BLaER1 (cell line): ENCODE results near the gene SLA2.
"Not testable (repeated sequence)": the region's sequence is repeated elsewhere in the genome, so short reads cannot be mapped to it uniquely, and the experiment has no call there.

Experiments used
- H3K27ac ChIP-seq: shearing (Covaris generic); formaldehyde crosslinking; 2 replicates; pipeline ENCODE4 v1.8.1; 2022
- H3K27me3 ChIP-seq: shearing (Covaris generic); formaldehyde crosslinking; 2 replicates; pipeline ENCODE4 v1.8.1; 2022
- H3K36me3 ChIP-seq: shearing (Covaris generic); formaldehyde crosslinking; 2 replicates; pipeline ENCODE4 v1.8.1; 2022
- H3K4me1 ChIP-seq: shearing (Covaris generic); formaldehyde crosslinking; 2 replicates; pipeline ENCODE4 v1.8.1; 2022
- H3K4me2 ChIP-seq: shearing (Covaris generic); formaldehyde crosslinking; 2 replicates; pipeline ENCODE4 v1.8.1; 2022
- H3K4me3 ChIP-seq: shearing (Covaris generic); formaldehyde crosslinking; 2 replicates; pipeline ENCODE4 v1.8.1; 2022
- H3K9ac ChIP-seq: shearing (Covaris generic); formaldehyde crosslinking; 2 replicates; pipeline ENCODE4 v1.8.1; 2022
- H3K9me3 ChIP-seq: shearing (Covaris generic); formaldehyde crosslinking; 2 replicates; pipeline ENCODE4 v1.8.1; 2022
- H4K20me1 ChIP-seq: shearing (Covaris generic); formaldehyde crosslinking; 2 replicates; pipeline ENCODE4 v1.8.1; 2022
- Cebpa-rat ChIP-seq: shearing (Covaris generic); IDR thresholded peaks from 2 replicates; pipeline ENCODE4 v1.8.1; 2022

Gene SLA2

DNA sequence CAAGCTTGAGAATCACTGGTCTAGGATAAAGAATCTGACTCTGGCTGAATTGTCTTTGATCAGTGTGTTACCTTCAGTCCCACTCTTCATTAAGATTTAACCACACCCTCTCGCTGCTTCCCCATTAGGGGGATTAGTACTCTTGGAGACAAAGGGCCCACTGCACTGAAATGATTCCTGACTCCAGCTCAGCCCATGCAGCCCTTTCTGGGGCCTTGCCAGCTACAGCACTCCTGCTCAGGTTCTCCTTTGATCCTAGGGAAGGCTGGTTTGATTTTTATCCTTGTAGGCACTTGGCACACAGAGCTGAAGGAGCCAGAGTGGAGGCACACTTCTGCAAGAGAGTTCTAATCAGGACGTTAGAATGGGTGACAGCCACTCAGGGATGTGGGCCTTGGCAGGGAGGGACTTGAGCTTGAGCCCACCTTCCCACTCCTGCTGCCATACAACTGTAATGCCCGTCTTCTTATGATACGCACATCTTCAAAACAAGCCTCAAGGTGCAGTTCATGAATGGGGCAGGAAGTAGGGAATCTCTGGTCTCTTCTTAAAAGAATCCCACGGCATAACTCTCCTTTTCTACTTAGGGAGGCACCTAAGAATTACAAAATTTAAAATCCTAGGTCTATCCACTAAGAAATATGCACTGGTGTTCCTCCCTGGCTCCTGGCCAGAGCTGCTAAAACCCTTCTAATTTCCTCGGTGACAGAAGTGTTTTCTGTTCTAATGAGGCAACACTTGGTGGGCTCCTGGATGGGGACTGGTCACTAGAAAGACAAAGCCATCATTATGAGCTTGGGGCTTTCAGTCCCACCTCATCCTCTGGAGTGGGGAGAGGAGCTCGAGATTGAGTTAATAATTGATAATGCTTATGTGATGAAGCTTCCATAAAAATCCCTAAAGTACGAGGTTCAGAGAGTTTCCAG is 1.5 kb upstream of the SLA2 start:
- H3K27me3 ChIP-seq: no peaks in the 10 kb centered on the region
- no peak overlapping the region for H3K4me2 ChIP-seq
- no peak overlapping the region for H3K27ac ChIP-seq

DNA sequence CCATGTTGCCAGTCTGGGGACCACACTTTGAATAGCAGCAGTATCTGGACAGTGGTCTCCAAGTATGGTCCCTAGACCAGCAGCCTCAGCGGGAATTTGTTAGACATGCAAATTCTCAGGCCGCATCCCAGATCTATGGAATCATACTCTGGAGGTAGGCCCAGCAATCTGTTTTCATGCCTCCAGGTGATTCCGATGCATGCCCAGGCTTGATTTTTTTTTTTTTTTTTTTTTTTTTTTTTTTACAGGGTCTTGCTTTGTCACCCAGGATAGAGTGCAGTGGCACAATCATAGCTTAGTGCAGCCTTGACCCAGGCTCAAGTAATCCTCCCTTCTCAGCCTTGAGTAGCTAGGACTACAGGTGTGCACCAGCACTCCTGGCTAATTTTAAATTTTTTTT is 682 bp upstream of the SLA2 start:
- H3K4me1 ChIP-seq: peaks cover 23% of the 10 kb centered on the region
- no peaks in the 10 kb centered on the region for H4K20me1 ChIP-seq
- no peak overlapping the region for H3K4me3 ChIP-seq
- H3K27me3 ChIP-seq: no peaks in the 10 kb centered on the region
- TF ChIP-seq Cebpa-rat: no peak
- H3K27ac ChIP-seq: no peak overlapping the region
- peak overlapping the region; percentile 47; the same call in 1 of the 2 replicates for H3K4me2 ChIP-seq
- peaks cover 6% of the 10 kb centered on the region; the same call in 1 of the 2 replicates for H3K36me3 ChIP-seq
- H3K9ac ChIP-seq: no peak overlapping the region
- no peaks in the 10 kb centered on the region for H3K9me3 ChIP-seq

More for the DNA sequence above, 1.5 kb upstream of the SLA2 start:
- no peaks in the 10 kb centered on the region for H4K20me1 ChIP-seq
- no peaks in the 10 kb centered on the region for H3K9me3 ChIP-seq
- no peak overlapping the region for H3K4me3 ChIP-seq
- peaks cover 10% of the 10 kb centered on the region; the same call in 1 of the 2 replicates for H3K36me3 ChIP-seq
- H3K4me1 ChIP-seq: peaks cover 23% of the 10 kb centered on the region
- no peak for TF ChIP-seq Cebpa-rat
- no peak overlapping the region for H3K9ac ChIP-seq

DNA sequence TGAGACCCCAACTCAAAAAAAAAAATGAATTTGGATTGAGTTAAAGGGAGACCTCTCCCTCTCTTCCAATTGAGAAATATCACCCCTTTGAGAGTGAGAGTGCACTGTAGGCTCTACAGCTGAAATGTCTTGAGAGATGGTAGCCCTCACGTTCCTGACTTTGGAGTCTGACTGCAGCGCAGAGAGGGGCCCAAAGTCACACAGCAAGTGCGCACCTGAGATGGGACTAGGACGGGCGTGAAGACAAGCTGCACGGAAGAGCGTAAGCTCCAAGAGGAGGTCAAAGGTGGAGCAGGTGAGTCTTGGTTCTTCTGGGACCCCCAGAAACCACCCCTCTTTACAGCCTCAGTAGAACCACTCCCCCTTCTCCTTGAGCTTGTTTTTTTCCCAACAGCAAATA is 643 bp downstream of the SLA2 start:
- no peak overlapping the region for H3K4me3 ChIP-seq
- no peaks in the 10 kb centered on the region for H4K20me1 ChIP-seq
- H3K27me3 ChIP-seq: no peaks in the 10 kb centered on the region
- no peak for TF ChIP-seq Cebpa-rat
- 0 out of 2 replicates have a peak overlapping the region, but pooled peaks have one; percentile 7 for H3K27ac ChIP-seq
- no peaks in the 10 kb centered on the region for H3K36me3 ChIP-seq
- no peaks in the 10 kb centered on the region for H3K9me3 ChIP-seq
- H3K9ac ChIP-seq: no peak overlapping the region
- peaks cover 23% of the 10 kb centered on the region for H3K4me1 ChIP-seq
- peak overlapping the region; percentile 47 for H3K4me2 ChIP-seq

DNA sequence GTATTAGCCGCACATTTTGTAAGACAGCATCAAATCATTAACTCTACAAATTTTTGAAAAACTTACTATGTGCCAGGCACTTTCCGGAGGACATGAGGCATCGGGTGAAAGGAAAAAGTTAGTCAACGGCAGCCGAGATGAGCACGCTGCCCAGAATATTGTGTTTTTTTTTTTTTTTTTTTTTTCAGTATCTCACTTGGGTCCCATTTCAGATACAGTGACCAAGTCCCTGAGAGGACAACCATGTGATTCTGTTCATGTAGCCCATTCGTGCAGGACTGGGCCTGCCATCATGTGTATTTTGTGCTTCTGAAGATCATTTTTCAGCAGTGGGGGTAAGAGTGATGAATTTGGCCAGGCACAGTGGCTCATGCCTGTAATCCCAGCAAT is 1.3 kb downstream of the SLA2 start:
- peak overlapping the region; percentile 46 for H3K4me2 ChIP-seq
- H3K4me1 ChIP-seq: peaks cover 23% of the 10 kb centered on the region
- no peak for TF ChIP-seq Cebpa-rat
- no peak overlapping the region for H3K27ac ChIP-seq
- no peaks in the 10 kb centered on the region for H3K27me3 ChIP-seq
- no peak overlapping the region for H3K4me3 ChIP-seq
- H3K9ac ChIP-seq: no peak overlapping the region
- no peaks in the 10 kb centered on the region for H4K20me1 ChIP-seq
- H3K9me3 ChIP-seq: no peaks in the 10 kb centered on the region
- no peaks in the 10 kb centered on the region for H3K36me3 ChIP-seq

DNA sequence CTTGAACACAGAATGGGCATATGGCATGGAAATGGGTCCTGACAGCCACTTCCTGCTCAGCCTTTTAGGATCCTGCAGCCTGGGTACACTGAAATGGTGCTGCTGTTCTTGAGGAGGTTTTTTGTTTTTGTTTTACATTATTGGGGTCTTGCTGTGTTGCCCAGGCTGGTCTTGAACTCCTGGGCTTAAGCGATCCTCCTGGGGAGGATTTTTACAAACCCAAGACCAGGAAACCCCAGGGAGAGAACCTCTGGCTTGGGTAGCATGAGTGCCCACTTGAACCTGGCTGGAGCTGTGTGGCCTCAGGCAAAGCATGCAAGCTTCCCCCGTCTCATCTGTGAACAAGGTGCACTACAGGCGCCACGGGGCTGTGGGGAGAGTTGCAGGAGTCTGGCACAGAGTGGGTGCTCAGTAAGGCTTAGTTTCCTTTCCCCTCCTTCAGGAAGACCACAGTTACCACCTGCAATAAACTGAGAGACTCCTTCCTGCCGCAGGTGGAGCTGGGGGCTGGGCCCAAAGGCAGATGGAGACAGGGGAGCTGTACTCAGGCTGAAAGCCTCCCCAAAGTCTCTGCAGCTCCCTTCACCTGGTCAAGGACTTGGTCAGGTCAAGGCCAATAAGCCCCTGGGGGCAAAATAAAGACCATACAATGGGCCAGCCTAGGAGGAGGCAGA is 1.8 kb downstream of the SLA2 start:
- no peaks in the 10 kb centered on the region for H3K27me3 ChIP-seq
- H3K9ac ChIP-seq: peak overlapping the region; percentile 27; the same call in 1 of the 2 replicates
- H3K4me2 ChIP-seq: peak overlapping the region; percentile 46
- no peaks in the 10 kb centered on the region for H4K20me1 ChIP-seq
- TF ChIP-seq Cebpa-rat: no peak
- peaks cover 23% of the 10 kb centered on the region for H3K4me1 ChIP-seq
- no peaks in the 10 kb centered on the region for H3K9me3 ChIP-seq
- no peaks in the 10 kb centered on the region for H3K36me3 ChIP-seq
- no peak overlapping the region; the same call in 1 of the 2 replicates for H3K27ac ChIP-seq
- H3K4me3 ChIP-seq: no peak overlapping the region

DNA sequence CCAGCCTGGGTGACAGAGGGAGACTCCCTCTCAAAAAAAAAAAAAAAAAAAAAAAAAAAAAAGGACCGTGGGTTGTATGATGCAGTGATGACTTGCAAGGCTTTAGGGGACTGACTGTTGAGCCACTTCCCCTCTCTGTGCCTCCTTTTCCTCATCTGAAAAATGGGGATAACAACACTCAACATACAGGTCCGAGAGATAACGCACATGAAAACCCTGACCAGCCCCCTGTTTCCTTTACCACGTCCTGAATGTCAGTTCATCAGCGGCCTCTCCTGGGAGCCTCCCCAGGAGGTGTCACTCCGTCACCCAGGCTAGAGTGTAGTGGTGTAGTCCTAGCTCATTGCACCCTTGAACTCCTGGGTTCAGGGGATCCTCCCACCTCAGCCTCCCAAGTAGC is 3.9 kb downstream of the SLA2 start:
- Histone ChIP-seq H4K20me1 (no peaks in the 10 kb centered on the region), H3K27ac (no peak overlapping the region), H3K4me2 (peak overlapping the region; percentile 39; the same call in 1 of the 2 replicates), H3K4me1 (peaks cover 23% of the 10 kb centered on the region), H3K9me3 (no peaks in the 10 kb centered on the region), H3K36me3 (no peaks in the 10 kb centered on the region), H3K9ac (no peak overlapping the region), H3K4me3 (no peak overlapping the region), H3K27me3 (no peaks in the 10 kb centered on the region)
- TF ChIP-seq Cebpa-rat: no peak

DNA sequence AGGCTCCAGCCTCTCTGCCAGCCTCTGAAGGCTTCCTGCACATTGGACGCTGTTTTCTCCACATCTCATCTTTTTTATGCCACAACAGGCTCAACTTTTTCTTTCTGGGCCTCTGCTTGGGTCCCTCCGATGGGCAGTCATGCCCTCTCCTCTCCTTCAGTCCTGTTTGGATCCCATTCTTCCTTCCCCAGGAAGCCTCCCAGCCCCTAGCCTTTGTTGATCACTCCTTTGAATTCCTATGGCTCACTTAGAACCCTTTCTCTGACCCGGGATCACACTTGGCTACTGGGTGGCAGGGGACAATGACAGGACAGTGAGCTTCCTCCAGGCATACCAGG is 4.5 kb downstream of the SLA2 start:
- Histone ChIP-seq H3K27me3 (no peaks in the 10 kb centered on the region), H3K4me2 (no peak overlapping the region), H4K20me1 (no peaks in the 10 kb centered on the region), H3K36me3 (no peaks in the 10 kb centered on the region), H3K9ac (no peak overlapping the region), H3K27ac (no peak overlapping the region), H3K4me3 (no peak overlapping the region), H3K4me1 (peaks cover 21% of the 10 kb centered on the region), H3K9me3 (no peaks in the 10 kb centered on the region)
- no peak for TF ChIP-seq Cebpa-rat

DNA sequence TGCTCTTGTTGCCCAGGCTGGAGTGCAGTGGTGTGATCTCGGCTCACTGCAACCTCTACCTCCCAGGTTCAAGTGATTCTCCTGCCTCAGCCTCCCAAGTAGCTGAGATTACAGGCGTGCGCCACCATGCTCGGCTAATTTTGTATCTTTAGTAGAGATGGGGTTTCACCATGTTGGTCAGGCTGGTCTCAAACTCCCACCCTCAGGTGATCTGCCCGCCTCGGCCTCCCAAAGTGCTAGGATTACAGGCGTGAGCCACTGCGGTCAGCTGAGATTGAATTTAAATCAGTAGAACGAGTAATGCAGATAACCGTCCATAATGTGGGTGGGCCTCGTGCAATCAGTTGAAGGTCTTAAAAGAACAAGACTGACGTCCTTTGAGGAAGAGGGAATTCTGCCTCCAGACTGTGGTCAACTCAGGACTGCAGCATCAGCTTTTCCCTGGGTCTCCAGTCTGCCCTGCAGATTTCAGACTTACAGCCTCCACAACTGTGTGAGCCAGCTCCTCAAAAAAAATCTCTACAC is 7.1 kb downstream of the SLA2 start:
- H3K4me2 ChIP-seq, H3K9ac ChIP-seq, H3K27ac ChIP-seq, H3K9me3 ChIP-seq, H3K36me3 ChIP-seq, H3K4me3 ChIP-seq, H3K27me3 ChIP-seq, H3K4me1 ChIP-seq, H4K20me1 ChIP-seq: not testable (repeated sequence)

DNA sequence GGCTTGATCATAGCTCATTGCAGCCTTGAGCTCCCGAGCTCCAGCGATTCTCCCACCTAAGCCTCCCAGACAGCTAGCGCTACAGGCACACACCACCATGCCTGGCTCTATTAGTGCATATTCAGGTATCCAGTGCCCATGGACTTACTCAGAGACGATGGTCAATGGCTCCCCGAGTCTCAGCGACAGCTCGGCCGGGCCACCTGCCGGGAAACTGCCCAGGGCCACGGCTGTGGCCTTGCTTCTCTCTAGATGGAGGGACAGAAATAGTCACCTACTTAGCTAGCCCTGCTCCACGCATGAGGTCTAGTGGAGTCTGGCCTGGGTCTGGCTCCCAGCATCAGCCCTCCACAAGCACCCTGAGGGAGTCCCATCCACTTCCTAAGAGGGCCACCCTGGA is 11.7 kb downstream of the SLA2 start:
- TF ChIP-seq Cebpa-rat: no peak
- H3K9ac ChIP-seq: no peak overlapping the region
- no peaks in the 10 kb centered on the region for H3K9me3 ChIP-seq
- no peak overlapping the region for H3K4me3 ChIP-seq
- H3K27ac ChIP-seq: no peak overlapping the region
- H4K20me1 ChIP-seq: no peaks in the 10 kb centered on the region
- no peaks in the 10 kb centered on the region for H3K36me3 ChIP-seq
- H3K4me2 ChIP-seq: no peak overlapping the region
- no peaks in the 10 kb centered on the region for H3K27me3 ChIP-seq
- H3K4me1 ChIP-seq: peaks cover 29% of the 10 kb centered on the region

DNA sequence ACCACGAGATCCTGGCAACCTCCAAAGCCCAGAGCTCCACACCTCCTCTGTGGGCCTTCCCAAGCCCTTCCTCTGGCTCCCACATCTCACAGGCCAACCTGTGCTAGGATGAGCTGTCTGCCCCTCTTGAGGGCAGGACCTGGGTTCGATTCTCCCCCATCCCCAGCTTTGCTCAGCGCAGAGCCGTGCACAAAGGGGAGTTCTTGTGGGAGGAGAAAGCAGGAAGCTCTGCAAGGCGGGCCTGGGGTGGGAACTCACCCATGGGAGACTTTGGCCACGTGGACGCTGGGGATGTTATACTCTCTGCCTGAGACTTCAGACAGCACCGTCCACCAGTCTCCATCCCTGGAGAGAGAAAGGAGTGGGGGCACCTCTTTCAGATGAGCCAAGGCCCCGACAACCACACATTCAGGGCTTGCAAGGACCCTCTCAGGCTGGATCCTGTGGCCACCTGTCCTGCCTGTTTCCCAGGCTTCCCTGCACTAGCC is 12.7 kb downstream of the SLA2 start:
- no peak overlapping the region for H3K27ac ChIP-seq
- no peaks in the 10 kb centered on the region for H3K36me3 ChIP-seq
- no peak overlapping the region for H3K9ac ChIP-seq
- no peak for TF ChIP-seq Cebpa-rat
- H3K9me3 ChIP-seq: no peaks in the 10 kb centered on the region
- no peak overlapping the region for H3K4me2 ChIP-seq
- no peaks in the 10 kb centered on the region for H4K20me1 ChIP-seq
- no peaks in the 10 kb centered on the region for H3K27me3 ChIP-seq
- H3K4me3 ChIP-seq: no peak overlapping the region
- H3K4me1 ChIP-seq: peaks cover 36% of the 10 kb centered on the region
